Testis (tissue), 2 donors: ENCODE results near the gene PYHIN1.

ENCODE experiments used
- CTCF ChIP-seq, 3 experiments: fragments of 450-650 bp in 2 of 3; fragments of 200-600 bp in 1 of 3; sonication (generic) in 1 of 3; IDR thresholded peaks; one replicate each; pipeline ENCODE4 v1.5.1; 2016 to 2019; ENCODE audit warnings: antibody characterized with exemption in 3 of 3, mild to moderate bottlenecking in 2 of 3, moderate library complexity in 1 of 3
- POLR2A ChIP-seq: fragments of 450-650 bp; IDR thresholded peaks from one replicate; pipeline ENCODE4 v1.6.1; 2017; ENCODE audit warnings: antibody characterized with exemption, mild to moderate bottlenecking, moderate library complexity

- TF ChIP-seq CTCF (IDR thresholded peaks at IDR 0.05) (no peak), POLR2A (no peak)
Observed at GRCh38 chr1:158969166-158969565, 37.8 kb downstream of the PYHIN1 start.
